Adipose tissue (tissue), 3 donors: Measurements from ENCODE around the gene LRFN4. TPM values are rescaled to one million over a fixed set of nuclear protein-coding genes. Genes with fewer than 3 reads are reported as not detected.
"Not testable (repeated sequence)": the region's sequence is repeated elsewhere in the genome, so short reads cannot be mapped to it uniquely, and the experiment has no call there.

Experiments used
- H3K27ac ChIP-seq: one replicate; pipeline ENCODE4 v1.5.1; 2013; ENCODE audit warnings: low read depth, low read length
- WGBS, 3 donors: extraction: QIAGEN DNeasy Blood & Tissue Kit; methylation state at CpG; one replicate each; pipeline ENCODE4 v1.1.7; 2013; 5-methylcytosine and 5-hydroxymethylcytosine counted together
- polyA plus RNA-seq, 3 donors: library from polyadenylated mRNA; stranded (reverse); fragments of 200-250 nt; gene quantifications; one replicate each; pipeline ENCODE4 v1.2.3, GENCODE V29; 2013
- donor health status: healthy with polysubstance abuse.
- donor health status: Bipolar disorder and iron deficiency.
- donor health status: healthy.

LRFN4 gene
- 10 to 100 TPM in 1 of 3 donors, 1 to 10 TPM in 2; 5.5 to 25.4 (median 7.6) TPM for polyA plus RNA-seq

- H3K27ac ChIP-seq, result no peak within 1 kb of the TSS
- WGBS, 3 donors, result 0 to 1% (median 0%) methylated on average over 50 to 103 of the region's 103 CpGs
These were observed at the start of gene LRFN4 for GRCh38 chr11:66856496-66857233. LRFN4 (plus strand) TSS chr11:66857064; CDS start chr11:66857745, 681 bp downstream.

GRCh38 chr11:66809592-66809991, 47.3 kb upstream of the LRFN4 start:
- WGBS, 3 donors, result 84 to 95% (median 95%) methylated on average over 3 of the region's 3 CpGs
- H3K27ac ChIP-seq, result no peak overlapping the region

GRCh38 chr11:66810576-66811185, 46.2 kb upstream of the LRFN4 start:
- 88 to 96% (median 94%) methylated on average over 1 of the region's 1 CpG for WGBS, 3 donors
- no peak overlapping the region for H3K27ac ChIP-seq

- 86 to 94% (median 92%) methylated on average over 5 of the region's 5 CpGs for WGBS, 3 donors
These were observed 42.2 kb upstream of the LRFN4 start for GRCh38 chr11:66814678-66815077.

GRCh38 chr11:66815646-66816045, 41.2 kb upstream of the LRFN4 start:
- H3K27ac ChIP-seq, result no peak overlapping the region
- WGBS, 3 donors, result 49 to 80% (median 59%) methylated on average over 1 of the region's 1 CpG

More at GRCh38 chr11:66814678-66815077, 42.2 kb upstream of the LRFN4 start:
- no peak overlapping the region for H3K27ac ChIP-seq

GRCh38 chr11:66818231-66818955, 38.5 kb upstream of the LRFN4 start:
- H3K27ac ChIP-seq, result no peak overlapping the region
- 72 to 82% (median 78%) methylated on average over 3 of the region's 3 CpGs for WGBS, 3 donors

GRCh38 chr11:66820381-66820780, 36.5 kb upstream of the LRFN4 start:
- no peak overlapping the region for H3K27ac ChIP-seq
- 80 to 88% (median 85%) methylated on average over 3 of the region's 3 CpGs for WGBS, 3 donors

- H3K27ac ChIP-seq, result no peak overlapping the region
- WGBS, 3 donors, result 79 to 90% (median 83%) methylated on average over 3 of the region's 3 CpGs
These were observed 36.0 kb upstream of the LRFN4 start for GRCh38 chr11:66820901-66821300.

- no peak overlapping the region for H3K27ac ChIP-seq
- WGBS, 3 donors, result 92 to 97% (median 97%) methylated on average over 4 of the region's 4 CpGs
These were observed 33.2 kb upstream of the LRFN4 start for GRCh38 chr11:66823700-66824099.

GRCh38 chr11:66824573-66824972, 32.3 kb upstream of the LRFN4 start:
- WGBS, 3 donors, result 95 to 100% (median 99%) methylated on average over 3 of the region's 4 CpGs
- H3K27ac ChIP-seq, result not testable (repeated sequence)

GRCh38 chr11:66834539-66834845, 22.4 kb upstream of the LRFN4 start:
- no peak overlapping the region for H3K27ac ChIP-seq
- 60 to 69% (median 68%) methylated on average over 4 of the region's 4 CpGs for WGBS, 3 donors

GRCh38 chr11:66834943-66835342, 21.9 kb upstream of the LRFN4 start:
- H3K27ac ChIP-seq, result no peak overlapping the region
- WGBS, 3 donors, result 75 to 83% (median 76%) methylated on average over 5 of the region's 5 CpGs

GRCh38 chr11:66835768-66836405, 21.0 kb upstream of the LRFN4 start:
- H3K27ac ChIP-seq, result no peak overlapping the region
- 83 to 89% (median 83%) methylated on average over 12 of the region's 12 CpGs for WGBS, 3 donors

- 66 to 82% (median 68%) methylated on average over 4 of the region's 4 CpGs for WGBS, 3 donors
- no peak overlapping the region for H3K27ac ChIP-seq
These were observed 16.4 kb upstream of the LRFN4 start for GRCh38 chr11:66840317-66841091.

- WGBS, 3 donors, result 79 to 86% (median 84%) methylated on average over 7 of the region's 7 CpGs
- no peak overlapping the region for H3K27ac ChIP-seq
These were observed 15.0 kb upstream of the LRFN4 start for GRCh38 chr11:66841861-66842260.

GRCh38 chr11:66842501-66842895, 14.4 kb upstream of the LRFN4 start:
- WGBS, 3 donors, result 2% methylated on average over 11 of the region's 11 CpGs
- peak overlapping the region; percentile 93 for H3K27ac ChIP-seq

- H3K27ac ChIP-seq, result peak within 1 kb of the TSS; percentile 93
- 0 to 1% (median 1%) methylated on average over 89 to 98 of the region's 98 CpGs for WGBS, 3 donors
These were observed 13.7 kb upstream of the LRFN4 start, which contains the start of gene RCE1 for GRCh38 chr11:66842896-66843775. RCE1 (plus strand) TSS chr11:66843441; CDS start chr11:66843456, 15 bp downstream.
